Esophagus squamous epithelium (tissue), 4 donors: Measurements from ENCODE around the gene C12orf56.

Source experiments
- POLR2A ChIP-seq, 4 donors: fragments of 450-650 bp; IDR thresholded peaks; one replicate each; pipeline ENCODE4 v1.6.1; 2017; ENCODE audit warnings: antibody characterized with exemption in 4 of 4, mild to moderate bottlenecking in 4 of 4, moderate library complexity in 3 of 4
- TF ChIP-seq, protein P1 (sequence below), 6 experiments: fragments of 450-650 bp in 4 of 6; fragments of 200-600 bp in 2 of 6; sonication (generic) in 2 of 6; IDR thresholded peaks; one replicate each; pipeline ENCODE4 v1.5.1; 2016 to 2019; ENCODE audit warnings: antibody characterized with exemption in 6 of 6, mild to moderate bottlenecking in 4 of 6, moderate library complexity in 4 of 6

DNA sequence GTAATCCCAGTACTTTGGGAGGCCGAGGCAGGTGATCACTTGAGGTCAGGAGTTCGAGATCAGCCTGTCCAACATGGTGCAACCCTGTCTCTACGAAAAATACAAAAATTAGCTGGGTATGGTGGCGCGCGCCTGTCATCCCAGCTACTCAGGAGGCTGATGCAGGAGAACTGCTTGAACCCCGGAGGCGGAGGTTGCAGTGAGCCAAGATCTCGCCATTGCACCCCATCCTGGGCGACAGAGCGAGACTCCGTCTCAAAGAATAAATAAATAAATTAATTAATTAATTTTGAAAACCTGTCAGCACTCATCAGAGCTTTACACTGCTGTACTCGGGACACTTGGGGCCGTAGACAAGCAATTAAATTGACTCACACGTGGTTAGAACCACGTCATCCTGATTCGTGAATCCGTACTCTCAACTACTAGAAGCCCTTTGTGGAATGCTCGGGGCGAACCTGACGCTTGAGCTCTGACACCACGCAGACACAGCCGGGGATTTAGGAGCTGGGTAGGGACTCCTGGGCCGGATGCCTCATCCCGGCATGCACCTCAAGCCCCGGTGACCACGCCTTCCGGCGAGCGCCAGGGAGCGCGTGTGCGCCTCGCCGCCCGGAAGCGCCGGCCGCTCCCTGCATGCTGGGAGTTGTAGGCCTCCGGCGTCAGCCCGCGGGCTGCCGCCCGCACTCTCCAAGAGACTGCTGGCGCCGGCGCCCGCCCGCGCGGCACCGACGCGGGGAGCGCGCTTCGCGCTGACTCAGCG, 13.3 kb upstream of the C12orf56 start, which contains the start of gene XPOT:
- TF ChIP-seq, protein P1, sequence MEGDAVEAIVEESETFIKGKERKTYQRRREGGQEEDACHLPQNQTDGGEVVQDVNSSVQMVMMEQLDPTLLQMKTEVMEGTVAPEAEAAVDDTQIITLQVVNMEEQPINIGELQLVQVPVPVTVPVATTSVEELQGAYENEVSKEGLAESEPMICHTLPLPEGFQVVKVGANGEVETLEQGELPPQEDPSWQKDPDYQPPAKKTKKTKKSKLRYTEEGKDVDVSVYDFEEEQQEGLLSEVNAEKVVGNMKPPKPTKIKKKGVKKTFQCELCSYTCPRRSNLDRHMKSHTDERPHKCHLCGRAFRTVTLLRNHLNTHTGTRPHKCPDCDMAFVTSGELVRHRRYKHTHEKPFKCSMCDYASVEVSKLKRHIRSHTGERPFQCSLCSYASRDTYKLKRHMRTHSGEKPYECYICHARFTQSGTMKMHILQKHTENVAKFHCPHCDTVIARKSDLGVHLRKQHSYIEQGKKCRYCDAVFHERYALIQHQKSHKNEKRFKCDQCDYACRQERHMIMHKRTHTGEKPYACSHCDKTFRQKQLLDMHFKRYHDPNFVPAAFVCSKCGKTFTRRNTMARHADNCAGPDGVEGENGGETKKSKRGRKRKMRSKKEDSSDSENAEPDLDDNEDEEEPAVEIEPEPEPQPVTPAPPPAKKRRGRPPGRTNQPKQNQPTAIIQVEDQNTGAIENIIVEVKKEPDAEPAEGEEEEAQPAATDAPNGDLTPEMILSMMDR (IDR thresholded peaks at IDR 0.05), result peak in 1 of 6 experiments; percentile 33
- peak in 1 of 4 donors; percentile 34 for TF ChIP-seq POLR2A (IDR thresholded peaks at IDR 0.05)
